ENCODE measurements around the gene DUSP28.

DNA sequence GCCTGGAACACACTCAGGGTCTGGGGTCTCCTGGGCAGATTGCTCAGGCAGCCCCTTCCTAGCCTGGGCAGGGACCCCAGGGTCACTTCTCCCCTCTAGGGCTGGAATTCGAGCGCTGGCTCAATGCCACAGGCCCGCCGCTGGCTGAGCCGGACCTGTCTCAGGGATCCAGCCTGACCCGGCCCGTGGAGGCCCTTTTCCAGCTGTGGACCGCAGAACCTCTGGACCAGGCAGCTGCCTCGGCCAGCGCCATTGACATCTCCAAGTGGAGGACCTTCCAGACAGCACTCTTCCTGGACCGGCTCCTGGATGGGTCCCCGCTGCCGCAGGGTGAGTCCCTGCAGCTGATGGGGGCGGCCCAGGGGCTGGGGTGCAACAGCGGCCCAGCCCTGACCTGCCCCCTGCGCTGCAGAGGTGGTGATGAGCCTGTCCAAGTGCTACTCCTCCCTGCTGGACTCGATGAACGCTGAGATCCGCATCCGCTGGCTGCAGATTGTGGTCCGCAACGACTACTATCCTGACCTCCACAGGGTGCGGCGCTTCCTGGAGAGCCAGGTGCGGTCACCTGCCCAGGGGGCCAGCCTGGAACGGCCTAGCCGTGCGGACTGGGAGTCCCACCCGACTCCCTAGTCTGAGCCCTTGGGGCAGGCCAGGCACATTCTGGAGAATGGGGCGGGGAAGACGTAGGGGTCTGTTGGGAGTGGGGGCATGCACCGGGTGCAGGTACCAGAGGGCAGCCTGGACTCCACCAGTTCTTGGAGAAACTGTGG lies 16.5 kb downstream of the DUSP28 start:
- TF ChIP-seq CTCF (IDR thresholded peaks at IDR 0.05) (no peak), REST (IDR thresholded peaks at IDR 0.05; ENCODE audit: insufficient read depth in 1 of 2, low read depth in 2 of 2, low read length in 1 of 2) (no peak), TCF7L2 (IDR thresholded peaks at IDR 0.05; ENCODE audit: low read depth, low read length) (no peak)

All from Panc1 (cell line).